GM12878 (cell line): Measurements from ENCODE around the gene ATP5PD. TPM values are rescaled to one million over a fixed set of nuclear protein-coding genes. Genes with fewer than 3 reads are reported as not detected.

Experiments
- ASH2L ChIP-seq: fragments of 300-600, 200-600 bp; sonication (generic); IDR thresholded peaks from 2 replicates; pipeline ENCODE4 v1.6.1; 2017; ENCODE audit warnings: low read depth, mild to moderate bottlenecking, borderline replicate concordance
- BACH1 ChIP-seq: fragments of 450-650 bp; IDR thresholded peaks from 2 replicates; pipeline ENCODE4 v1.6.1; 2017; ENCODE audit warnings: mild to moderate bottlenecking, borderline replicate concordance
- CEBPZ ChIP-seq: fragments of 150-350 bp; IDR thresholded peaks from 2 replicates; pipeline ENCODE4 v1.6.1; 2016; ENCODE audit warnings: low read depth, low read length
- CREB1 ChIP-seq: IDR thresholded peaks from 2 replicates; pipeline ENCODE4 v1.6.1; 2012; ENCODE audit warnings: low read depth, mild to moderate bottlenecking, inconsistent platforms
- GATAD2B ChIP-seq: fragments of 450-650 bp; conservative IDR thresholded peaks from 2 replicates; pipeline ENCODE4 v1.6.1; 2017; ENCODE audit warnings: low read depth, mild to moderate bottlenecking, moderate library complexity
- IKZF2 ChIP-seq, 2 experiments: fragments of 450-650 bp; IDR thresholded peaks; 2 replicates each; pipeline ENCODE4 v1.6.1; 2017; ENCODE audit warnings: mild to moderate bottlenecking in 2 of 2, moderate library complexity in 2 of 2
- LARP7 ChIP-seq: fragments of 450-650 bp; IDR thresholded peaks from 2 replicates; pipeline ENCODE4 v1.6.1; 2017; ENCODE audit warnings: mild to moderate bottlenecking
- MEF2B ChIP-seq: fragments of 450-650 bp; IDR thresholded peaks from 2 replicates; pipeline ENCODE4 v1.6.1; 2018; ENCODE audit warnings: mild to moderate bottlenecking, moderate library complexity; ENCODE audit not compliant: partially characterized antibody, poor library complexity, severe bottlenecking
- PBX3 ChIP-seq: IDR thresholded peaks from 2 replicates; pipeline ENCODE4 v1.6.1; 2011; ENCODE audit warnings: mild to moderate bottlenecking, low read depth, low read length, moderate library complexity; ENCODE audit not compliant: insufficient replicate concordance
- RAD21 ChIP-seq: IDR thresholded peaks from 2 replicates; pipeline ENCODE4 v1.6.1; 2011; ENCODE audit warnings: mild to moderate bottlenecking, low read depth, low read length, moderate library complexity; ENCODE audit not compliant: insufficient read depth
- RCOR1 ChIP-seq: conservative IDR thresholded peaks from 2 replicates; pipeline ENCODE4 v1.6.1; 2012; ENCODE audit warnings: low read depth, low read length, improper control_type of control experiment
- SIN3A ChIP-seq: IDR thresholded peaks from 2 replicates; pipeline ENCODE4 v1.6.1; 2012; ENCODE audit warnings: low read depth, low read length, improper control_type of control experiment
- SIX5 ChIP-seq: IDR thresholded peaks from 2 replicates; pipeline ENCODE4 v1.6.1; 2011; ENCODE audit warnings: mild to moderate bottlenecking, low read depth, low read length, moderate library complexity; ENCODE audit not compliant: severe bottlenecking
- SMC3 ChIP-seq: IDR thresholded peaks from 2 replicates; pipeline ENCODE4 v1.6.1; 2011; ENCODE audit warnings: low read length, improper control_type of control experiment, borderline replicate concordance
- SRF ChIP-seq, 2 experiments: IDR thresholded peaks; 2 replicates each; pipeline ENCODE4 v1.6.1; 2011; ENCODE audit warnings: low read depth in 2 of 2, low read length in 2 of 2, mild to moderate bottlenecking in 1 of 2, moderate library complexity in 1 of 2
- polyA plus RNA-seq, 11 experiments: library from polyadenylated mRNA; depleted of rRNA in 4 of 11; unstranded in 6 of 11; stranded (reverse) in 5 of 11; fragments of >200 nt; fragmentation: Nextera tagmentation in 4 of 11; fragmentation: Illumina TruSeq in 1 of 11; extraction: Ambion mirVana in 4 of 11; extraction: Trizol in 1 of 11; gene quantifications; 1 replicate in 1 of 11; 2 replicates in 10 of 11; pipeline versions ENCODE4 v1.2.1 to v1.2.3, GENCODE V29; 2011 to 2016; ENCODE audit warnings: inconsistent platforms in 2 of 11, missing spikeins in 2 of 11, low read depth in 1 of 11
- total RNA-seq, 4 experiments: library from RNA; depleted of rRNA in 3 of 4; stranded (reverse); fragments of >200 nt in 3 of 4; fragmentation: Illumina TruSeq in 1 of 4; extraction: Trizol in 1 of 4; gene quantifications; 2 replicates each; pipeline versions ENCODE4 v1.2.1 to v1.2.3, GENCODE V29; 2013 to 2021
- TF ChIP-seq, protein P1 (sequence below): fragments of 450-650 bp; IDR thresholded peaks from 2 replicates; pipeline ENCODE4 v1.6.1; 2017; ENCODE audit warnings: mild to moderate bottlenecking, moderate library complexity

The ATP5PD gene
- total and polyA plus RNA-seq, 10 of the 15 experiments (the other 5 are each of a cell fraction or from before 2014, with no cell fraction given), result 172 to 772 (median 321) TPM

DNA sequence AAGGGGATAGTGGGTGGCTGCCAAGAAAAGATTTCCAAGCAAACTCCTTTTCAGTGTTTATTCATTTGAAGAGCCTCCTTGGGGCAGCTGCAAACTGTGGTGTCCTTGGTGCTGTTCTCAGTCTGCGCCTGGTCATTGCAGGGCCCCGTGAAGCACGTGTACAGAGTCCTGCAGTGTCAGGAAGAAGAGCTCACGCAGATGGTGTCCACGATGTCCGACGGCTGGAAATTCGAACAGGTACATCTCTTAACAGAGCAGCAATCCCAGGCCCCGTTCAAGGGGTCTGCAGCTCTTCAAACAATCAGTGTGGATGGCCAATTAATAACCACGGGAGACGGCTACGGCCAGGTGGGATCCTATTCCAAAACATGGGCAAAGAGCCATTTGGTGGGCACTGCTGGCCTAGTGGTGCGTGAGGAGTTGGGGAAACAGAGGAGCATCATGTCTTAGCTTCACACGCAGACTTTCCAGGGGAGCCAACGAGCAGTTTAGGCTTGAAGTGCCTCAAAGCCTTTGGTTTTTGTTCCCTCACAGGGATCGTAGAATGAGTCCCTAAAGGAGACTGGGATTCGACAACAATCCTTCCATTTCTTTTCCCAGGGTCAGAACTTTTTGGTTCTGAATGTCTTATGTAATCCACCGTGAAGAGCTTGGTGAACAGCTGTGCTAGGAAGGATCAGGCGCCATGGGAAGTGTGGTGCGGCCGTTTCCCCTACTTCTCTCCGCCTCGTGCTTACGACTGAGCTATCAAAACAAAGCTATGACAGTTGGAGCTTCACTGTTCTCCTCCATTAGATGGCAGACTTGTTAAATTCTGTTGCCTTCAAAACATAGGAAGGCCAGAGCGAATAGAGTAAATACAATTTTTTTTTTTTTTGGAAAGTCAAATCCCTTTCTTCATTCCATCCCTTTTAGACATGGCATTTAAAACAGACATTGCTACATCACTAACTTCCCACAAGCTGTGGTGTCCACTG lies 12.9 kb upstream of the ATP5PD start (continued):
- TF ChIP-seq PBX3, result no peak
- no peak for TF ChIP-seq SRF (IDR thresholded peaks at IDR 0.05; ENCODE audit: low read depth in 2 of 2, low read length in 2 of 2)
- no peak for TF ChIP-seq SIX5
- no peak for TF ChIP-seq IKZF2 (IDR thresholded peaks at IDR 0.05)
- no peak for TF ChIP-seq GATAD2B
- no peak for TF ChIP-seq RCOR1
- TF ChIP-seq CREB1, result no peak
- TF ChIP-seq BACH1, result no peak
- TF ChIP-seq, protein P1, sequence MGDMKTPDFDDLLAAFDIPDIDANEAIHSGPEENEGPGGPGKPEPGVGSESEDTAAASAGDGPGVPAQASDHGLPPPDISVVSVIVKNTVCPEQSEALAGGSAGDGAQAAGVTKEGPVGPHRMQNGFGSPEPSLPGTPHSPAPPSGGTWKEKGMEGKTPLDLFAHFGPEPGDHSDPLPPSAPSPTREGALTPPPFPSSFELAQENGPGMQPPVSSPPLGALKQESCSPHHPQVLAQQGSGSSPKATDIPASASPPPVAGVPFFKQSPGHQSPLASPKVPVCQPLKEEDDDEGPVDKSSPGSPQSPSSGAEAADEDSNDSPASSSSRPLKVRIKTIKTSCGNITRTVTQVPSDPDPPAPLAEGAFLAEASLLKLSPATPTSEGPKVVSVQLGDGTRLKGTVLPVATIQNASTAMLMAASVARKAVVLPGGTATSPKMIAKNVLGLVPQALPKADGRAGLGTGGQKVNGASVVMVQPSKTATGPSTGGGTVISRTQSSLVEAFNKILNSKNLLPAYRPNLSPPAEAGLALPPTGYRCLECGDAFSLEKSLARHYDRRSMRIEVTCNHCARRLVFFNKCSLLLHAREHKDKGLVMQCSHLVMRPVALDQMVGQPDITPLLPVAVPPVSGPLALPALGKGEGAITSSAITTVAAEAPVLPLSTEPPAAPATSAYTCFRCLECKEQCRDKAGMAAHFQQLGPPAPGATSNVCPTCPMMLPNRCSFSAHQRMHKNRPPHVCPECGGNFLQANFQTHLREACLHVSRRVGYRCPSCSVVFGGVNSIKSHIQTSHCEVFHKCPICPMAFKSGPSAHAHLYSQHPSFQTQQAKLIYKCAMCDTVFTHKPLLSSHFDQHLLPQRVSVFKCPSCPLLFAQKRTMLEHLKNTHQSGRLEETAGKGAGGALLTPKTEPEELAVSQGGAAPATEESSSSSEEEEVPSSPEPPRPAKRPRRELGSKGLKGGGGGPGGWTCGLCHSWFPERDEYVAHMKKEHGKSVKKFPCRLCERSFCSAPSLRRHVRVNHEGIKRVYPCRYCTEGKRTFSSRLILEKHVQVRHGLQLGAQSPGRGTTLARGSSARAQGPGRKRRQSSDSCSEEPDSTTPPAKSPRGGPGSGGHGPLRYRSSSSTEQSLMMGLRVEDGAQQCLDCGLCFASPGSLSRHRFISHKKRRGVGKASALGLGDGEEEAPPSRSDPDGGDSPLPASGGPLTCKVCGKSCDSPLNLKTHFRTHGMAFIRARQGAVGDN, result no peak
- TF ChIP-seq ASH2L, result no peak
- TF ChIP-seq MEF2B, result no peak
- no peak for TF ChIP-seq CEBPZ
- TF ChIP-seq LARP7, result no peak
- peak; percentile 38; the same call in 1 of the 2 replicates for TF ChIP-seq RAD21
- TF ChIP-seq SMC3, result peak; percentile 19; the same call in 1 of the 2 replicates
- TF ChIP-seq SIN3A, result no peak
- TF ChIP-seq, all 136 proteins: peak for 4
